Measurements from ENCODE around the gene PRDX4.

DNA sequence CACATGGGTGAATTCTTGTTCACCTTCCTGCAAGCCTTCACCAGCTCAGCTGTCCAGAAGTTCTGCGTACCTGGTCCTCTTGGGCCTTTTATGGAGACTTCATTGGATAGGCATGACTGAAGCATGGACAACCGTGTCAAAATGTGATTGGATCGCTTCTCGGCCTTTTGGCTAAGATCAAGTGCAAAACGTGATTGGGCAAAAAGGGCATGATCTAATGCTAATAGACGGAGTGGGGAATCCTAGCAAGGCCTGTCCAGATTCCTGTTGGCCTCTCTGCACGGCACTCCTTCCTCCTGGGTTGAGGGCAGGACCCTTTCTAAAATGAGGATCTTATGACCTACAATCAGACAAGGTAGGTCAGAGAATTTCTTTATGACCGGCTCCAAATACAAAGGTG is 24.9 kb downstream of the PRDX4 start:
- TF ChIP-seq POLR2AphosphoS5 (IDR thresholded peaks at IDR 0.05) = no peak
- TF ChIP-seq, protein P1, sequence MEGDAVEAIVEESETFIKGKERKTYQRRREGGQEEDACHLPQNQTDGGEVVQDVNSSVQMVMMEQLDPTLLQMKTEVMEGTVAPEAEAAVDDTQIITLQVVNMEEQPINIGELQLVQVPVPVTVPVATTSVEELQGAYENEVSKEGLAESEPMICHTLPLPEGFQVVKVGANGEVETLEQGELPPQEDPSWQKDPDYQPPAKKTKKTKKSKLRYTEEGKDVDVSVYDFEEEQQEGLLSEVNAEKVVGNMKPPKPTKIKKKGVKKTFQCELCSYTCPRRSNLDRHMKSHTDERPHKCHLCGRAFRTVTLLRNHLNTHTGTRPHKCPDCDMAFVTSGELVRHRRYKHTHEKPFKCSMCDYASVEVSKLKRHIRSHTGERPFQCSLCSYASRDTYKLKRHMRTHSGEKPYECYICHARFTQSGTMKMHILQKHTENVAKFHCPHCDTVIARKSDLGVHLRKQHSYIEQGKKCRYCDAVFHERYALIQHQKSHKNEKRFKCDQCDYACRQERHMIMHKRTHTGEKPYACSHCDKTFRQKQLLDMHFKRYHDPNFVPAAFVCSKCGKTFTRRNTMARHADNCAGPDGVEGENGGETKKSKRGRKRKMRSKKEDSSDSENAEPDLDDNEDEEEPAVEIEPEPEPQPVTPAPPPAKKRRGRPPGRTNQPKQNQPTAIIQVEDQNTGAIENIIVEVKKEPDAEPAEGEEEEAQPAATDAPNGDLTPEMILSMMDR (IDR thresholded peaks at IDR 0.05) = no peak

Data from suprapubic skin (tissue), 3 donors.